ENCODE measurements around the gene PRSS1. TPM values are rescaled to one million over a fixed set of nuclear protein-coding genes. Genes with fewer than 3 reads are reported as not detected.

The PRSS1 gene
- total and polyA plus RNA-seq, 2 experiments from 2014 or later = not detected

GRCh38 chr7:142740786-142741185 is 8.5 kb upstream of the PRSS1 start:
- no peak overlapping the region for H3K4me3 Mint-ChIP-seq

More at GRCh38 chr7:142740786-142741185, 8.5 kb upstream of the PRSS1 start:
- no peak overlapping the region for H3K4me2 ChIP-seq
- H3K4me1 ChIP-seq (ENCODE audit: insufficient read depth) = no peaks in the 10 kb centered on the region
- no peaks in the 10 kb centered on the region for H3K27me3 ChIP-seq (ENCODE audit: insufficient read depth)
- H3K4me3 ChIP-seq = no peak overlapping the region
- H3K27me3 Mint-ChIP-seq (ENCODE audit: insufficient read depth, low read depth, poor library complexity) = no peaks in the 10 kb centered on the region
- H4K20me1 ChIP-seq (replicated peaks; ENCODE audit: insufficient read depth) = no peaks in the 10 kb centered on the region
- no peaks in the 10 kb centered on the region for H3K36me3 Mint-ChIP-seq (ENCODE audit: low read depth)
- DNase-seq (ENCODE audit: low spot score) (no peak), ATAC-seq (no peak)
- H3K4me1 Mint-ChIP-seq = no peaks in the 10 kb centered on the region
- no peak overlapping the region for H3K27ac Mint-ChIP-seq
- no peaks in the 10 kb centered on the region for H3K36me3 ChIP-seq (ENCODE audit: insufficient read depth)
- no peaks in the 10 kb centered on the region for H3K9me2 ChIP-seq (ENCODE audit: insufficient read depth)
- no peaks in the 10 kb centered on the region for H3F3A ChIP-seq (replicated peaks; ENCODE audit: low read depth)
- no peak for TF ChIP-seq ZNF114 (CRISPR knock-in tag; IDR thresholded peaks at IDR 0.05)
- no peak for TF ChIP-seq JUNB (IDR thresholded peaks at IDR 0.05; ENCODE audit: unreplicated experiment)
- no peak for TF ChIP-seq ZNF462 (CRISPR knock-in tag; IDR thresholded peaks at IDR 0.05)
- no peak for TF ChIP-seq CTCF (conservative IDR thresholded peaks at IDR 0.05; ENCODE audit: low read depth in 2 of 2)
- TF ChIP-seq NANOG (IDR thresholded peaks at IDR 0.05; ENCODE audit: borderline replicate concordance) = no peak
- TF ChIP-seq POLR2AphosphoS5 (IDR thresholded peaks at IDR 0.05; ENCODE audit: low read depth) = no peak
- TF ChIP-seq ZNF331 (CRISPR knock-in tag; IDR thresholded peaks at IDR 0.05; ENCODE audit: low read depth) = no peak
- no peak for TF ChIP-seq REST (IDR thresholded peaks at IDR 0.05; ENCODE audit: unreplicated experiment)
- no peak for TF ChIP-seq EZH2 (IDR thresholded peaks at IDR 0.05; ENCODE audit: low read depth, unreplicated experiment)
- TF ChIP-seq STAT1 (IDR thresholded peaks at IDR 0.05; ENCODE audit: unreplicated experiment) = no peak
- TF ChIP-seq ETS1 (IDR thresholded peaks at IDR 0.05) = no peak
- no peak for TF ChIP-seq EZH2phosphoT487 (IDR thresholded peaks at IDR 0.05; ENCODE audit: unreplicated experiment)
- no peak for TF ChIP-seq CREB1 (CRISPR knock-in tag; IDR thresholded peaks at IDR 0.05; ENCODE audit: low read depth)
- H3K27ac ChIP-seq (ENCODE audit: low read depth) = no peak overlapping the region
- H3K9me3 Mint-ChIP-seq = no peaks in the 10 kb centered on the region
- no peak overlapping the region for H2AFZ ChIP-seq
- H3K79me2 ChIP-seq (replicated peaks; ENCODE audit: insufficient read depth) = no peaks in the 10 kb centered on the region

Data from GM23338 (cell line).